Lower lobe of right lung (tissue), 2 donors: ENCODE results near the gene DDN. TPM values are rescaled to one million over a fixed set of nuclear protein-coding genes. Genes with fewer than 3 reads are reported as not detected.

Experiments
- ATAC-seq, 2 donors: fragments of 200-7000 bp; cut with Tn5 transposase; one replicate each; pipeline ENCODE4 v1.9.1; 2020 to 2022; ENCODE audit warnings: mild to moderate bottlenecking in 2 of 2, moderate library complexity in 2 of 2
- DNase-seq: peaks from one replicate; pipeline ENCODE4 v3.0.0-alpha.2; 2020
- H3K27ac ChIP-seq: fragments of 200-600 bp; one replicate; pipeline ENCODE4 v1.8.0; 2022
- H3K27me3 ChIP-seq: fragments of 200-600 bp; one replicate; pipeline ENCODE4 v1.8.0; 2022; ENCODE audit warnings: low read depth
- H3K36me3 ChIP-seq: fragments of 200-600 bp; one replicate; pipeline ENCODE4 v1.8.0; 2022; ENCODE audit warnings: mild to moderate bottlenecking
- H3K4me1 ChIP-seq: fragments of 200-600 bp; one replicate; pipeline ENCODE4 v1.8.0; 2022
- H3K4me3 ChIP-seq: fragments of 200-600 bp; one replicate; pipeline ENCODE4 v1.8.0; 2022; ENCODE audit warnings: mild to moderate bottlenecking
- H3K9me3 ChIP-seq: fragments of 200-600 bp; one replicate; pipeline ENCODE4 v1.8.0; 2022
- CTCF ChIP-seq: fragments of 200-600 bp; IDR thresholded peaks from one replicate; pipeline ENCODE4 v1.8.0; 2022; ENCODE audit warnings: antibody characterized with exemption, mild to moderate bottlenecking
- intact Hi-C: fragments of 100-400 bp; cut with DNase I; formaldehyde crosslinking; loops from one replicate; pipeline ENCODE4 v1.11.0; 2022
- total RNA-seq: library from RNA; stranded (reverse); fragmentation: NEBNext Ultra II Directional; extraction: Animal tissue kit (Norgen Biotek cat#: 25700); gene quantifications from one replicate; pipeline ENCODE4 v1.2.1, GENCODE V29; 2021
- donor health status: DM: no; HTN: yes; CAD: no; lungs with severe emphysema.

The DDN gene
- total RNA-seq, 1 donor from 2014 or later = not detected

DNA sequence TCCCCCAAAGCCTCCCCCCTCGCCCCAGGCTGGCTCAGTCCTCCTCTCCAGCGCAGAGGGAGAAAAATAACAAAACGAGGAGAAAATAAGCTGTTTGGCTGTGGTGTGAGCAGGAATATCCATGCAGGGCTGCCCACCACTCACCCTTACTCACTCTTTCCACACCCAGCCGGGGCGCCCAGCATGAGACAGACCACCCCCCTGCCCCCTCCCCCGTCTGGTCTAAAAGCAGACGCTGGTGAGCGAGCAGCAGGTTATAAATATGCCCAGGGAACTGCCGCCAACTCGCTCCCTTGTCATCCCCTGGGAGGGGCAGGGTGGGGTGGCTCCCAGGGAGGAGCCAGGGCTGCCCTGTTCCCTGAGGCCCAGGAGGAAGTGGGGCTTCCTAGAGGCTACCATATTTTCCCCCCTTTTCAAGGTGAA, 13.7 kb downstream of the DDN start:
- intact Hi-C loops = no loop called here
- H3K27me3 ChIP-seq = peaks cover 95% of the 10 kb centered on the region
- peaks cover 19% of the 10 kb centered on the region for H3K4me1 ChIP-seq
- ATAC-seq (no peak), DNase-seq (no peak)
- no peak overlapping the region for H3K27ac ChIP-seq
- H3K4me3 ChIP-seq = no peak overlapping the region
- no peaks in the 10 kb centered on the region for H3K36me3 ChIP-seq
- no peaks in the 10 kb centered on the region for H3K9me3 ChIP-seq
- TF ChIP-seq CTCF = no peak

DNA sequence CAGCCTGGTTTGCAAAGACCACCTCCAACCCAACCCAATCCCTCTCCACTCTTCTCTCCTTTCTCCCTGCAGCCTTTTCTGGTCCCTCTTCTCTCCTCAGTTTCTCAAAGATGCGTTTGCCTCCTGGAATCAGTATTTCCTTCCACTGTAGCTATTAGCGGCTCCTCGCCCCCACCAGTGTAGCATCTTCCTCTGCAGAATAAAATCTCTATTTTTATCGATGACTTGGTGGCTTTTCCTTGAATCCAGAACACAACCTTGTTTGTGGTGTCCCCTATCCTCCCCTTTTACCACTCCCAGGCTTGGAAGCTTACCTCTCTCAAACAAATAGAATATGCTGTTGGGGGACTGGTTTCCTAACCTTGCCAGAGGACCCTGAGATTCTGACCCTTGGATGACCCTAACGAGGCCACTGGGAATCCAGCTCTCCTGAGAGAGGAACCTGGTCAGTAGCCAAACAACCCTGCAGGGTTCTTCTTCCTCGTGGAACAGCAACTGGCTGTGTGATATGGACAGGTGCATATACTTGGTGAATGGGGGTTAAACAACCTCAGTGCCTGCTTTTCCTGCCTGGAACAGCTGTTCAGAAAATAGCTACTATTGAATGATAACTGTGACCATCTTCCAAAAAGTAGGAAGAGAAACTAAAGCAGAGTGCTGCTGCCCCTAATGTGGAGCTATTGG, 16.6 kb downstream of the DDN start:
- no peak overlapping the region for H3K27ac ChIP-seq
- H3K9me3 ChIP-seq = no peaks in the 10 kb centered on the region
- peaks cover 96% of the 10 kb centered on the region for H3K27me3 ChIP-seq
- no peak for TF ChIP-seq CTCF
- intact Hi-C loops = no loop called here
- no peak for DNase-seq
- H3K4me1 ChIP-seq = peaks cover 44% of the 10 kb centered on the region
- ATAC-seq = no peak
- no peaks in the 10 kb centered on the region for H3K36me3 ChIP-seq
- H3K4me3 ChIP-seq = no peak overlapping the region

GRCh38 chr12:48981757-48982157, 17.4 kb downstream of the DDN start:
- Histone ChIP-seq H3K4me3 (peak overlapping the region; percentile 51), H3K36me3 (no peaks in the 10 kb centered on the region), H3K4me1 (peaks cover 44% of the 10 kb centered on the region), H3K9me3 (no peaks in the 10 kb centered on the region), H3K27me3 (peaks cover 96% of the 10 kb centered on the region), H3K27ac (no peak overlapping the region)
- no peak for DNase-seq
- TF ChIP-seq CTCF = no peak
- intact Hi-C loops = no loop called here
- no peak for ATAC-seq

DNA sequence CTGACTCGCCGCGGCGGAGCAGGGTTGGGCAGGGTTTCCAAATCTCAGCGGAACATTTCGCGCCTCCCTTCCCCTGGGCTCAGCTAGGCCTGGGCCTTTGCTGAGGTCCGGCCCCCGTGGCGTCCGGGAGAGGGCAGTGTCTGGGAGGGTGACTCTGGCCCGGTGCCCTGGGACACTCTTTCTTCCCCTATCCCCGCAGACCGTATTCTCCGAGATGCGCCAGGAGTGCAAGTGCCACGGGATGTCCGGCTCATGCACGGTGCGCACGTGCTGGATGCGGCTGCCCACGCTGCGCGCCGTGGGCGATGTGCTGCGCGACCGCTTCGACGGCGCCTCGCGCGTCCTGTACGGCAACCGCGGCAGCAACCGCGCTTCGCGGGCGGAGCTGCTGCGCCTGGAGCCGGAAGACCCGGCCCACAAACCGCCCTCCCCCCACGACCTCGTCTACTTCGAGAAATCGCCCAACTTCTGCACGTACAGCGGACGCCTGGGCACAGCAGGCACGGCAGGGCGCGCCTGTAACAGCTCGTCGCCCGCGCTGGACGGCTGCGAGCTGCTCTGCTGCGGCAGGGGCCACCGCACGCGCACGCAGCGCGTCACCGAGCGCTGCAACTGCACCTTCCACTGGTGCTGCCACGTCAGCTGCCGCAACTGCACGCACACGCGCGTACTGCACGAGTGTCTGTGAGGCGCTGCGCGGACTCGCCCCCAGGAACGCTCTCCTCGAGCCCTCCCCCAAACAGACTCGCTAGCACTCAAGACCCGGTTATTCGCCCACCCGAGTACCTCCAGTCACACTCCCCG, 18.0 kb downstream of the DDN start:
- H3K27me3 ChIP-seq = peaks cover 96% of the 10 kb centered on the region
- ATAC-seq = peak; percentile 38 to 60
- TF ChIP-seq CTCF = peak; percentile 19

GRCh38 chr12:48980389-48980952, 18.7 kb downstream of the DDN start:
- peaks cover 44% of the 10 kb centered on the region for H3K4me1 ChIP-seq
- peaks cover 95% of the 10 kb centered on the region for H3K27me3 ChIP-seq
- H3K4me3 ChIP-seq = peak overlapping the region; percentile 51
- H3K9me3 ChIP-seq = no peaks in the 10 kb centered on the region
- intact Hi-C loops = no loop called here
- H3K27ac ChIP-seq = no peak overlapping the region
- peak; percentile 58 for DNase-seq
- no peak for TF ChIP-seq CTCF
- H3K36me3 ChIP-seq = no peaks in the 10 kb centered on the region
- ATAC-seq = peak; percentile 4 to 24

More for the DNA sequence above, 18.0 kb downstream of the DDN start:
- DNase-seq = peak; percentile 57
- Histone ChIP-seq H3K27ac (no peak overlapping the region), H3K36me3 (no peaks in the 10 kb centered on the region), H3K4me1 (peaks cover 44% of the 10 kb centered on the region), H3K9me3 (no peaks in the 10 kb centered on the region), H3K4me3 (peak overlapping the region; percentile 51)
- intact Hi-C loops = no loop called here
